ENCODE data around the gene BBIP1. TPM values are rescaled to one million over a fixed set of nuclear protein-coding genes. Genes with fewer than 3 reads are reported as not detected.
A peak's percentile ranks its signal among the peaks of the same experiment; 100 is the strongest.

The BBIP1 gene, protein sequence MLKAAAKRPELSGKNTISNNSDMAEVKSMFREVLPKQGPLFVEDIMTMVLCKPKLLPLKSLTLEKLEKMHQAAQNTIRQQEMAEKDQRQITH
- total RNA-seq, result 10 to 100 TPM; 25.7 to 34.5 TPM

DNA sequence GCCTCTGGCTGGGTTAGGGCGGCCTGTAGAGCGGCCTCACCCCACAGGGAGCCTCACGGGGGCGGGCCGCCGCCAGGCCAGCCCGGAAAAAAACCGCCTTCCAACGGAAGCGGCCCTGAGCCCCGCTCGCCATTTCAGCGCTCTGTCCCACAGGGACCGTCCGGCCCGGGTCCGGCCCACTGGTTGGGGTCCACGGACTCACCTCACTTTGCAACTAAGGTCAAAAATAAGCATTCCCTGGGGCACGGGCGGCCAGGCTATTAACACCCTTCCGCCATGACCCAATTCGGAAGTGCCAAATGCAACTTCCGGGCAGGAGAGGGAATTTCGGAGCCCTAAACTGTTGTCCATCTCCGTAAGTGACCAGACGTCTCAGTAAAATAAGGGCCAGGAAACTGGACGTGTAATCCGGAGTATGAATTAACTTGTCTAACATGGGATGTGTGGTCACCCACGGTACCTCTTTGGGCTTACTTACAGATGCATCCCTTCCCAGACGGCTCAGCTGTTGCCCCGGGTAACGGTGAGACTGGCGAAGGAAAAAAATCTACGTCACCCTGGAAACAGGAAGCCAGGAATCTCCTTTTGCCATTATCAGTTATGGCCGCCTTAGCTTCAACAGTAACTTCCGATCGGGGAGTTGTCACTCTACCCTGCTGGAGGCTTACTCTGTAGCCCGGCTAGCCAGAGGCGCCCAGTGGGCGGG, at the start of gene BBIP1:
Gene BBIP1 (minus strand): TSS at position 538 of the 706 bp plus-strand sequence. CDS start 1,023 bp downstream, outside the sequence.
- Mint-ChIP-seq H3K4me3 (peak within 1 kb of the TSS; percentile 91 to 99), H3K4me1 (ENCODE audit: low read depth) (peaks cover 50% of the 10 kb centered on the region), H3K36me3 (ENCODE audit: insufficient read depth in 2 of 2) (peaks cover 8% of the 10 kb centered on the region in 2 donors), H3K27me3 (ENCODE audit: low read depth) (no peaks in the 10 kb centered on the region), H3K9me3 (no peaks in the 10 kb centered on the region), H3K27ac (peak within 1 kb of the TSS; percentile 96)
- ATAC-seq (replicated peaks in 1 of 2), result peak; percentile 92
- no peak for DNase-seq

GRCh38 chr10:110967645-110968044, 48.7 kb upstream of the BBIP1 start:
- H3K27ac Mint-ChIP-seq, result no peak overlapping the region
- no peaks in the 10 kb centered on the region for H3K27me3 Mint-ChIP-seq (ENCODE audit: low read depth)
- peaks cover 0 to 3% of the 10 kb centered on the region in 2 donors for H3K36me3 Mint-ChIP-seq (ENCODE audit: insufficient read depth in 2 of 2)
- H3K9me3 Mint-ChIP-seq, result no peaks in the 10 kb centered on the region
- no peak overlapping the region for H3K4me3 Mint-ChIP-seq
- peak in 1 of 2 donors; percentile 44 for ATAC-seq (replicated peaks in 1 of 2)
- peaks cover 30% of the 10 kb centered on the region for H3K4me1 Mint-ChIP-seq (ENCODE audit: low read depth)
- DNase-seq, result no peak

DNA sequence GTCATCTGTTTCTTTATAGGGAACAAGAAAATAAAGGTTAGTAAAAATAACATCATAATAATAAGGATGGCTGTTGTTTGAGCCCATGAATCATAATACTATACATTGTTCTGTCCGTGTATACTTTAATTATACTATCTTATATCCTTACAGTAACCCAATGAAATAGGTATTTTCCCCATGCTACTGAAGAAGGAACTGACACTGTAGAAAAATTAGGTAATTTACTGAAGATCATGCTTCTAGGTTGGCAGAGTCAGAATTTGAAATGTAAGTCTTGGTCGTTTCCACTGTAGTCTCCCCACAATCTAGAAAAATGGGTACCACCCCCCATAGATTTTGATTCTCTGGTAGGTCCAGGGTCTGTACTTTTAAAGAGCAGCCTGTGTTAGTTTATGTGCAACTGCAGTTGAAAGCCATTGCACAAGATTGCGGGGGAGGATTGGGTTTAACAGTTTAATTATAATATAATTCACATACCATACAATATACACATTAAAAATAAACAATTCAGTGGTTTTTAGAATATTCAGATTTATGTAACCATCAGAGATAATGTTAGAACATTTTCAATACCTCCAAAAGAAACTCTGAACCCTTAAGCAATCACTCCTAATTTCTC, 48.1 kb upstream of the BBIP1 start:
- Mint-ChIP-seq H3K4me1 (ENCODE audit: low read depth) (peaks cover 30% of the 10 kb centered on the region), H3K4me3 (no peak overlapping the region), H3K27ac (no peak overlapping the region), H3K36me3 (ENCODE audit: insufficient read depth in 2 of 2) (peaks cover 0 to 3% of the 10 kb centered on the region in 2 donors), H3K27me3 (ENCODE audit: low read depth) (no peaks in the 10 kb centered on the region), H3K9me3 (no peaks in the 10 kb centered on the region)
- ATAC-seq (replicated peaks in 1 of 2) (no peak), DNase-seq (no peak)

GRCh38 chr10:110966146-110966545, 47.2 kb upstream of the BBIP1 start:
- no peaks in the 10 kb centered on the region for H3K9me3 Mint-ChIP-seq
- H3K27ac Mint-ChIP-seq, result no peak overlapping the region
- H3K27me3 Mint-ChIP-seq (ENCODE audit: low read depth), result no peaks in the 10 kb centered on the region
- DNase-seq (no peak), ATAC-seq (replicated peaks in 1 of 2) (no peak)
- H3K4me3 Mint-ChIP-seq, result no peak overlapping the region
- peaks cover 0 to 1% of the 10 kb centered on the region in 2 donors for H3K36me3 Mint-ChIP-seq (ENCODE audit: insufficient read depth in 2 of 2)
- H3K4me1 Mint-ChIP-seq (ENCODE audit: low read depth), result peaks cover 27% of the 10 kb centered on the region

DNA sequence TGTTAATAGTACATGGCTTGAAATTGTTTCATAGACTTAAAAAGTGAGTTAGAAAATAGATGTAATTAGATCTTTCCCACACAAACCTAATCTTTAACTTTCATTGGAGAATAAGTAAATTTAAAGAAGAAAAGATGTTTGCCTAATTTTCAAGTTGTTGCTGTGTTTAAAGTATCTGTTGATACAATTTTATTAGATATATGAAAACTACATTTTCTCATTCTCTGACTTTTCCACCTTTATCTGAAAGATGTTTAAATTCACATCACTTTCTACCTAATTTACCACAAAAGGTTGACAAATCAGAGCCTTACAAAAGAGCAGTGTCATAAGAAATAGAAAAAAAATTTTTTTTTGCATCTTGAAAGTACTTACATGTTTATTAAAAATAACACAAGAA, 46.2 kb upstream of the BBIP1 start:
- H3K27ac Mint-ChIP-seq, result no peak overlapping the region
- no peaks in the 10 kb centered on the region for H3K9me3 Mint-ChIP-seq
- ATAC-seq (replicated peaks in 1 of 2) (no peak), DNase-seq (no peak)
- no peaks in the 10 kb centered on the region for H3K27me3 Mint-ChIP-seq (ENCODE audit: low read depth)
- H3K36me3 Mint-ChIP-seq (ENCODE audit: insufficient read depth in 2 of 2), result no peaks in the 10 kb centered on the region
- peaks cover 18% of the 10 kb centered on the region for H3K4me1 Mint-ChIP-seq (ENCODE audit: low read depth)
- no peak overlapping the region for H3K4me3 Mint-ChIP-seq

DNA sequence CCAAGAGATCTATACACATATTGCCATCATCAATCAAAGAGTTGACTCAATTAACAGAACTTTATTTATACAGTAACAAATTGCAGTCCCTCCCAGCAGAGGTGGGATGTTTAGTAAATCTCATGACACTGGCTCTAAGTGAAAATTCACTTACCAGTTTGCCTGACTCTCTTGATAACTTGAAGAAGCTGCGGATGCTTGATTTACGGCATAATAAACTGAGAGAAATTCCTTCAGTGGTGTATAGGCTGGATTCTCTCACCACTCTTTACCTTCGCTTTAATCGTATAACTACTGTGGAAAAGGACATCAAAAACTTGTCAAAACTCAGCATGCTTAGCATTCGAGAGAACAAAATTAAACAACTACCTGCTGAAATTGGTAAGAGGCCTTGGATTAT, 45.7 kb upstream of the BBIP1 start:
- ATAC-seq (replicated peaks in 1 of 2) (no peak), DNase-seq (no peak)
- Mint-ChIP-seq H3K27ac (no peak overlapping the region), H3K4me1 (ENCODE audit: low read depth) (peaks cover 18% of the 10 kb centered on the region), H3K9me3 (no peaks in the 10 kb centered on the region), H3K4me3 (no peak overlapping the region), H3K36me3 (ENCODE audit: insufficient read depth in 2 of 2) (no peaks in the 10 kb centered on the region), H3K27me3 (ENCODE audit: low read depth) (no peaks in the 10 kb centered on the region)

DNA sequence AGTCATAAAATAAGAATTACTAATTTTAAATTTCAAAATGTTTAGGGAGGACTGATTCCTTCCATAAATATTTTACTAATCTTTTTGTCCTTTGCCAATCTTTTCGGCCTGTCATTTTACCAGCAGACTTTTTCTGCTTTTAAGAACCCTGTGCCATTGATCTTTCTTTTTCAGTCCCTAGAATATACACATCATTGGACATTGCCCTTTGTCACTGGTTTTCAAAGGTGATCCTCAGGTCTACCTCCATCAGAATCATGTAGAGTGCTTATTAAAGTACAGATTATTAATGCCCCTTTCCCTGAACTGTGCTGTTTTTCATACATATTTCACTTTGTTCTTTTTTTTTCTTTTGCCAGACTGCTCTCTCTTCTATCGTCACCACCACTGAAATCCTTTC, 44.2 kb upstream of the BBIP1 start:
- H3K9me3 Mint-ChIP-seq, result no peaks in the 10 kb centered on the region
- no peak overlapping the region for H3K27ac Mint-ChIP-seq
- ATAC-seq (replicated peaks in 1 of 2), result no peak
- H3K27me3 Mint-ChIP-seq (ENCODE audit: low read depth), result no peaks in the 10 kb centered on the region
- H3K36me3 Mint-ChIP-seq (ENCODE audit: insufficient read depth in 2 of 2), result no peaks in the 10 kb centered on the region
- peaks cover 17% of the 10 kb centered on the region for H3K4me1 Mint-ChIP-seq (ENCODE audit: low read depth)
- DNase-seq, result no peak
- H3K4me3 Mint-ChIP-seq, result no peak overlapping the region

DNA sequence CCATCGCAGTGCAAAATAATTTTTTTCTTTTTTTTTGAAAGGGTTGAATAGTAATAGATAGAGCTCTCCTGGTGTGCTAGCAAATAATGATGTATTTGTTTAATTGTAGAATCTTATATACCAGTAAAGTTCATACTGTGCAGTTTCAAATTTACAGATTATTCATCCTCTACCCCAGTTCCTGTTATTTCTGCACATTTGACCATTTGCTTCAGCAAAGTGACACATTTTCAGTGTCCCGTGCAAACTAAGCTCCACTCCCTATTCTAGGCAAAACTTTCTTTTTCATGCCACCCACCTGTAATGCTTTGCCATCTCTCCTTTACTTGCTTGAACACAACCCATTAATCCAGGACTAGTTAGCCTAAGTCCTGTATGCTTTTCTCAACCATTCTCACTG, 43.5 kb upstream of the BBIP1 start:
- ATAC-seq (replicated peaks in 1 of 2) (no peak), DNase-seq (no peak)
- no peak overlapping the region for H3K4me3 Mint-ChIP-seq
- peaks cover 12% of the 10 kb centered on the region for H3K4me1 Mint-ChIP-seq (ENCODE audit: low read depth)
- H3K36me3 Mint-ChIP-seq (ENCODE audit: insufficient read depth in 2 of 2), result peaks cover 0 to 1% of the 10 kb centered on the region in 2 donors
- H3K27ac Mint-ChIP-seq, result peak overlapping the region; percentile 6
- no peaks in the 10 kb centered on the region for H3K9me3 Mint-ChIP-seq
- H3K27me3 Mint-ChIP-seq (ENCODE audit: low read depth), result no peaks in the 10 kb centered on the region

DNA sequence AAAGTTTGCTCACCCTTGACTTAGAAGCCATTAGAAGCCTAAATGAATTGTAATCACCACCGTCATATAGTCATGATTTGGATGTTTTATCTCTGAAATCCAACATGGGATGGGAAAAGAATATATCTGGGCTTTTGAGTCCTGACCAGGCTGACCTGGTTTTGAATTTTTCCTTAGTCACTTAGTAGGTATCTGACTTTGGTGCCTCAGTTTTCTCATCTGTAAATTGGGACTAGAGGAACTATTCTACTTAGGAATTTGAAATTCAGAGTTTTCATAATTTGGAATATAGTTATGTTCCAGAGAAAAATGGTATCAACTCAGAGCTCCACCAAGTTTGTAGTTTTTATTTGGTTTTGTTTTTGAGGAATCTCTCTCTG, 41.3 kb upstream of the BBIP1 start:
- Mint-ChIP-seq H3K4me3 (no peak overlapping the region), H3K4me1 (ENCODE audit: low read depth) (peaks cover 16% of the 10 kb centered on the region), H3K27ac (no peak overlapping the region), H3K27me3 (ENCODE audit: low read depth) (no peaks in the 10 kb centered on the region), H3K9me3 (no peaks in the 10 kb centered on the region), H3K36me3 (ENCODE audit: insufficient read depth in 2 of 2) (peaks cover 0 to 1% of the 10 kb centered on the region in 2 donors)
- DNase-seq, result no peak
- no peak for ATAC-seq (replicated peaks in 1 of 2)

GRCh38 chr10:110959379-110960332, 40.7 kb upstream of the BBIP1 start:
- Mint-ChIP-seq H3K4me1 (ENCODE audit: low read depth) (peaks cover 16% of the 10 kb centered on the region), H3K4me3 (no peak overlapping the region), H3K36me3 (ENCODE audit: insufficient read depth in 2 of 2) (peaks cover 0 to 1% of the 10 kb centered on the region in 2 donors), H3K9me3 (no peaks in the 10 kb centered on the region), H3K27me3 (ENCODE audit: low read depth) (no peaks in the 10 kb centered on the region), H3K27ac (no peak overlapping the region)
- no peak for DNase-seq
- ATAC-seq (replicated peaks in 1 of 2), result no peak

GRCh38 chr10:110957606-110958005, 38.6 kb upstream of the BBIP1 start:
- no peaks in the 10 kb centered on the region for H3K27me3 Mint-ChIP-seq (ENCODE audit: low read depth)
- H3K9me3 Mint-ChIP-seq, result peaks cover 0 to 2% of the 10 kb centered on the region in 2 donors
- DNase-seq, result no peak
- H3K4me3 Mint-ChIP-seq, result no peak overlapping the region
- peaks cover 16% of the 10 kb centered on the region for H3K4me1 Mint-ChIP-seq (ENCODE audit: low read depth)
- ATAC-seq (replicated peaks in 1 of 2), result no peak
- H3K36me3 Mint-ChIP-seq (ENCODE audit: insufficient read depth in 2 of 2), result peaks cover 2 to 3% of the 10 kb centered on the region in 2 donors
- no peak overlapping the region for H3K27ac Mint-ChIP-seq

- no peak for ATAC-seq (replicated peaks in 1 of 2)
- no peaks in the 10 kb centered on the region for H3K27me3 Mint-ChIP-seq (ENCODE audit: low read depth)
- H3K9me3 Mint-ChIP-seq, result peaks cover 0 to 7% of the 10 kb centered on the region in 2 donors
- H3K4me1 Mint-ChIP-seq (ENCODE audit: low read depth), result peaks cover 18% of the 10 kb centered on the region
- no peak overlapping the region for H3K27ac Mint-ChIP-seq
- DNase-seq, result no peak
- H3K36me3 Mint-ChIP-seq (ENCODE audit: insufficient read depth in 2 of 2), result peaks cover 8 to 12% of the 10 kb centered on the region in 2 donors
- H3K4me3 Mint-ChIP-seq, result no peak overlapping the region
These were observed 32.4 kb upstream of the BBIP1 start for GRCh38 chr10:110951381-110951780.
